ENCODE data around the gene TCF4.
A peak's percentile ranks its signal among the peaks of the same experiment; 100 is the strongest.

TCF4 gene

DNA sequence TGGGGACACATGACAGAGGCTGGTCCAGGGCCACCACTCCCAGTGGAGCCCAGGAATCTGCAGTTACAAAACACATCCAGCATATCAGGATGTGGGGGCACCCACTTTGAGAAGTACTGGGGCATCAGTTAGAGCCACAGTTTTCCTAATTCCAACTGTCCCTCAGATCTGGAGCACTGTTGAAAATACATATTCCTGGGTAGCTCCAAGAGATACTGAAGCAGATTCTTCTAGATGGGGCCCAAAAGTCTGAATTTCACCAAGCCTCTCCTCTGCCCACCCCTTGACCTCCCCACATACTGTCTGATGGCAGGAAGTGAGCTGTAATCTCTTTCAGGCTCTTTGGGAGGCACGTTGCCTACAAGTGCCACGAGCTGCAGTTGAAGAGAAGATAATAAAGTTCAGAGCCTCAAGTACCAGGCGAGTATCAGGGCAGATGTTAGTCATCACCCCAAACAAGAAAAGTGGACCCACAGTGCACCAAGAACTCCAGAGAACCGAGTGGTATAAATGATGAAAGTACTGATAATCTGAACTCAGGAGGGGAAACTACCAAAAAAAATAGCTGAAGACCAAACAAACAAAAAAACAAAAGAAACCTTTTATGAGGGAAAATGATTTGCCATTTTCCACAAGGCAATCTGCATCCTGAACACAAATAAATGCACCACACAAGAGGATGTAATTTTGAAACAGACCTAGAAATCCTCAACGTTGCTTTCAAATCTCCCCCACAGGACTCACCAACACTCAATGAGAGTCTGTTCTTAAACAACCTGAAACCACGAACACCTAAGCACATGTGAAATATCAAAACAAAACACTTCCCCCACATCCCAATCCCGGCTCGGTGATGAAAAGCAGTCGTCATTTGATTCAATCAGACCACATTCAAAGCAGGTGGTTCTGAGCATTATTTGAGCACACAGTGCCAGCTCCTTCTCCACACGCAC is 98.7 kb downstream of the TCF4 start:
- DNase-seq (ENCODE audit: insufficient read length, low spot score): no peak
- peak; percentile 91 for FAIRE-seq
- TF ChIP-seq POU2F2 (IDR thresholded peaks at IDR 0.05; ENCODE audit: low read depth, low read length) (peak; percentile 98), PAX5 (IDR thresholded peaks at IDR 0.05; ENCODE audit: insufficient read depth, low read length, severe bottlenecking) (no peak), TAF1 (IDR thresholded peaks at IDR 0.05; ENCODE audit: low read depth, low read length) (no peak), POLR2A (IDR thresholded peaks at IDR 0.05; ENCODE audit: low read depth, low read length) (peak; percentile 48; the same call in 1 of the 2 replicates), SPI1 (IDR thresholded peaks at IDR 0.05; ENCODE audit: low read depth, low read length) (peak; percentile 39; the same call in 1 of the 2 replicates)

DNA sequence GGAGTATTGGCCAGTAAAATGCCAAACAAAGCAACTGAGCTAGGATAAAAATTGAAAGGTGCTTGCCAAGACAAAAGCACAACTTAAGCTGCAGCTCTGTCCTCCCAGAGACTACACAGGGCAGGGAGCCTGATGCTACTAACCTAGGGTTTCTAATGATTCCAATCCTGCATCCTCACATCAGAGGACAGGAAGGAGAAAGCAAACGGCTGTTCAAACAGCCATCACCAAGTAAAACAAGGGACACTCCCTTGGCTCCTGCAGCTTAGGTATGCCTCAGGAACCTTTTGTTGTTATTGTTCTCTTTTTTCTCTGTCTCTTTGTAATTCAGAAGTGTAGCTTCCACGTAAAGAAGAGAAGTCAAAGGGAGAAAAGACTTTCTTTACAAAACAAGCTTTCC is 99.5 kb downstream of the TCF4 start:
- FAIRE-seq (no peak), DNase-seq (ENCODE audit: insufficient read length, low spot score) (no peak)
- TF ChIP-seq POU2F2 (IDR thresholded peaks at IDR 0.05; ENCODE audit: low read depth, low read length): no peak
- TF ChIP-seq POLR2AphosphoS5 (IDR thresholded peaks at IDR 0.05; ENCODE audit: low read depth, low read length): no peak
- no peak for TF ChIP-seq PAX5 (IDR thresholded peaks at IDR 0.05; ENCODE audit: insufficient read depth, low read length, severe bottlenecking)
- TF ChIP-seq SPI1 (IDR thresholded peaks at IDR 0.05; ENCODE audit: low read depth, low read length): no peak
- no peak for TF ChIP-seq POLR2A (IDR thresholded peaks at IDR 0.05; ENCODE audit: low read depth, low read length)
- TF ChIP-seq TAF1 (IDR thresholded peaks at IDR 0.05; ENCODE audit: low read depth, low read length): no peak

DNA sequence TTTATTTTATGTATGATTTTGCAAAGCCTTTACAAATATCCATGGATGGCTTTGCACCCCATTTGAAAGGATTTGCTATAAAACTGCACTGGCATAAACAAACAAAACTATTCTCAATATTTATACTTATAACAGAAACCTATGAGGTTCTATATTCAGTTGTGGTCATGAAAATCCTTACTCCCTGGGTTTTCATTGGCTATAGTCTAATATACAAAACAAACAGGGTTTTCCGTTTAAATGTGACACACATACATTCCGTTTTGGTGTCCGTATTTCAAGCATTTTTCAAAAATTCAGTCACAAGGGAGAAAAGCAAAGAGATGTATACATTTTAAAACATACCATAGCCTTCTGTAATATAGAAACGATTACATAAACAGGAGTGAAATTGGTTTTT is 100.0 kb downstream of the TCF4 start:
- no peak for DNase-seq (ENCODE audit: insufficient read length, low spot score)
- FAIRE-seq: no peak
- TF ChIP-seq TAF1 (IDR thresholded peaks at IDR 0.05; ENCODE audit: low read depth, low read length) (no peak), POLR2AphosphoS5 (IDR thresholded peaks at IDR 0.05; ENCODE audit: low read depth, low read length) (no peak), POLR2A (IDR thresholded peaks at IDR 0.05; ENCODE audit: low read depth, low read length) (no peak), POU2F2 (IDR thresholded peaks at IDR 0.05; ENCODE audit: low read depth, low read length) (no peak), PAX5 (IDR thresholded peaks at IDR 0.05; ENCODE audit: insufficient read depth, low read length, severe bottlenecking) (no peak), SPI1 (IDR thresholded peaks at IDR 0.05; ENCODE audit: low read depth, low read length) (no peak)

DNA sequence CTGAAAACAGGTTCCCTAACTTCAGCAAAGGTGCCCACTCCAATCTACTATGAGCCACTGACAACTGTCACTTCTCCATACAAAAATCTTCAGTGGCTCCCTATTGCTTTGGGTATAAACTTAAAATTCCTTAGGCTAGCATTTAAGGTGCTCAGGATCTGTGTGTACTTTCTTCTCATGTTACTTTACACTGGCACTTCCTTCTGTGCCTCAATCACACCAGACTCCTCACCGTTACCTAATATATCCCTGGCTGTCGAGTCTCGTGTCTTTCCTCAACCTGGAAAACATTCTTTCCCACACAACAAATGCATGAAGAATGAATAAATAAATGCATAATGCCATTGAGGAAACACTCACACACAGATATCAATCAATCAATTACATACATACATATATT is 101.1 kb downstream of the TCF4 start:
- FAIRE-seq: no peak

DNA sequence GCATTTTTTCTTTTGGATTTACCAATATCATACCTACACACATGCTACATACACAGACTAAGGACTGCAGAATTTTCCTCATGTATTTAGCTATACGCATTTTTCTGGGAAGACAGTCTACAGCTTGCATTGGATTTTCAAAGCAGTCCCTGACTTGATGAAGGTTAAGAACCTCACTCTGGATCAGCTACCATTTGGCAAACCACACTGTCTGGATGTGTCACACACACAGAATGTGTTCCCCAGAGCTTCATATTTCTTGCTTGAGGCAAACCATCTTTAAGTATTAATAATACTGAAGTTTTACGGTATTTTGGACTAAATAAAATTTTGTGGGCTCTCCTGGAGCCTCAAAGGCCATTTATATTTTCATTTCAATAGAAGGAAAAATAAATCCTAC is 102.3 kb downstream of the TCF4 start:
- DNase-seq (ENCODE audit: insufficient read length, low spot score) (no peak), FAIRE-seq (no peak)
- no peak for TF ChIP-seq SPI1 (IDR thresholded peaks at IDR 0.05; ENCODE audit: low read depth, low read length)
- TF ChIP-seq POLR2AphosphoS5 (IDR thresholded peaks at IDR 0.05; ENCODE audit: low read depth, low read length): no peak
- TF ChIP-seq TAF1 (IDR thresholded peaks at IDR 0.05; ENCODE audit: low read depth, low read length): no peak
- no peak for TF ChIP-seq PAX5 (IDR thresholded peaks at IDR 0.05; ENCODE audit: insufficient read depth, low read length, severe bottlenecking)
- TF ChIP-seq POLR2A (IDR thresholded peaks at IDR 0.05; ENCODE audit: low read depth, low read length): no peak
- TF ChIP-seq POU2F2 (IDR thresholded peaks at IDR 0.05; ENCODE audit: low read depth, low read length): no peak

More for the DNA sequence above, 101.1 kb downstream of the TCF4 start:
- no peak for DNase-seq (ENCODE audit: insufficient read length, low spot score)
- no peak for TF ChIP-seq POLR2AphosphoS5 (IDR thresholded peaks at IDR 0.05; ENCODE audit: low read depth, low read length)
- TF ChIP-seq TAF1 (IDR thresholded peaks at IDR 0.05; ENCODE audit: low read depth, low read length): no peak
- TF ChIP-seq POLR2A (IDR thresholded peaks at IDR 0.05; ENCODE audit: low read depth, low read length): no peak
- TF ChIP-seq POU2F2 (IDR thresholded peaks at IDR 0.05; ENCODE audit: low read depth, low read length): no peak
- TF ChIP-seq SPI1 (IDR thresholded peaks at IDR 0.05; ENCODE audit: low read depth, low read length): no peak
- TF ChIP-seq PAX5 (IDR thresholded peaks at IDR 0.05; ENCODE audit: insufficient read depth, low read length, severe bottlenecking): no peak

DNA sequence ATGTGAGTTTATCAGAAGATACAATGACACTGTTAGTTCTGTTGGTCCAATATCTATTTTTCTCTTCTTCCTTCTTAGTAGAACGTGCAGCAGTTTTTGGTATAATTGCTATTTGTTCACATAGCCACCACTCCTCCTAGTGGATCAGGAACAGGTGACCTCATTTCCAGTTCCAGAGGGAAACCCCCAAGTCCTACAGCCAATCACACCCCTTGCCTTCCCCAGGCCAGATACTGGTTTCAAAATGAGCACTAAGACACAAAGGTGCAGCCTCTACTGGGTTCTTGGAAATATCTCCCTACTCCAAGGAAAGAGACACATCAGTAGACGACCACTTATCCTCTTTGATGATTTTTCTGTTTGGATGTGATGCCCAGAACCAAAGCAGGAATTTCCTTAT is 103.2 kb downstream of the TCF4 start:
- DNase-seq (ENCODE audit: insufficient read length, low spot score) (no peak), FAIRE-seq (peak; percentile 58)
- TF ChIP-seq POU2F2 (IDR thresholded peaks at IDR 0.05; ENCODE audit: low read depth, low read length) (no peak), TAF1 (IDR thresholded peaks at IDR 0.05; ENCODE audit: low read depth, low read length) (no peak), POLR2A (IDR thresholded peaks at IDR 0.05; ENCODE audit: low read depth, low read length) (no peak), PAX5 (IDR thresholded peaks at IDR 0.05; ENCODE audit: insufficient read depth, low read length, severe bottlenecking) (no peak), POLR2AphosphoS5 (IDR thresholded peaks at IDR 0.05; ENCODE audit: low read depth, low read length) (no peak), SPI1 (IDR thresholded peaks at IDR 0.05; ENCODE audit: low read depth, low read length) (no peak)

DNA sequence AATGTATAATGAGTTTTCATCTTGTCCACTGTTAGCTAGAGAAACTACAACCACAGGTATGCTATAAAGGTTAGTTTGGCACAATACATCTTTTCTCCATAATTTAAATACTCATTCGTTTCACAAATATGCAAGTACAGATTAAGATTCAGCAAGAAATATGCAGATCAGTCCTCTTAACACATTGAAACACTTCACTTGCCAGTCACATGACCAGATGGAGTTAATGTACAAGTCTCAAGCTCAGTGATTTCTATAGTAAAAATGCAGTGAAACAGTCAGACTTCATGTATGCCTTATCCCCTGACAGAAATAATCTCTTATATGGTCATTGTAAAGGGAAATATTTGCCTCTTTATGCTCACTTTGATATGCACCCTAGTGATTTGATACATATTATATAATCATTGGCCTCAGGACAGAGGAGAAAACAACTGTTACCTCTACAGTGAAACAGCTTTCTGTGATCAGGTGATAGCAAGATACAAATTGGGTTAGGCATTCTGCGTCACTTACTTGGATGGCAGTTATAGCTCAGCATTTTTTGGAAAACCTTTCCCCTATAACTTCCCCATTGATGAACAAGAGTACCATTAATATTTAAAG is 104.6 kb downstream of the TCF4 start:
- DNase-seq (ENCODE audit: insufficient read length, low spot score) (no peak), FAIRE-seq (no peak)
- TF ChIP-seq SPI1 (IDR thresholded peaks at IDR 0.05; ENCODE audit: low read depth, low read length) (no peak), POLR2AphosphoS5 (IDR thresholded peaks at IDR 0.05; ENCODE audit: low read depth, low read length) (no peak), POLR2A (IDR thresholded peaks at IDR 0.05; ENCODE audit: low read depth, low read length) (no peak), POU2F2 (IDR thresholded peaks at IDR 0.05; ENCODE audit: low read depth, low read length) (no peak), PAX5 (IDR thresholded peaks at IDR 0.05; ENCODE audit: insufficient read depth, low read length, severe bottlenecking) (no peak), TAF1 (IDR thresholded peaks at IDR 0.05; ENCODE audit: low read depth, low read length) (no peak)

DNA sequence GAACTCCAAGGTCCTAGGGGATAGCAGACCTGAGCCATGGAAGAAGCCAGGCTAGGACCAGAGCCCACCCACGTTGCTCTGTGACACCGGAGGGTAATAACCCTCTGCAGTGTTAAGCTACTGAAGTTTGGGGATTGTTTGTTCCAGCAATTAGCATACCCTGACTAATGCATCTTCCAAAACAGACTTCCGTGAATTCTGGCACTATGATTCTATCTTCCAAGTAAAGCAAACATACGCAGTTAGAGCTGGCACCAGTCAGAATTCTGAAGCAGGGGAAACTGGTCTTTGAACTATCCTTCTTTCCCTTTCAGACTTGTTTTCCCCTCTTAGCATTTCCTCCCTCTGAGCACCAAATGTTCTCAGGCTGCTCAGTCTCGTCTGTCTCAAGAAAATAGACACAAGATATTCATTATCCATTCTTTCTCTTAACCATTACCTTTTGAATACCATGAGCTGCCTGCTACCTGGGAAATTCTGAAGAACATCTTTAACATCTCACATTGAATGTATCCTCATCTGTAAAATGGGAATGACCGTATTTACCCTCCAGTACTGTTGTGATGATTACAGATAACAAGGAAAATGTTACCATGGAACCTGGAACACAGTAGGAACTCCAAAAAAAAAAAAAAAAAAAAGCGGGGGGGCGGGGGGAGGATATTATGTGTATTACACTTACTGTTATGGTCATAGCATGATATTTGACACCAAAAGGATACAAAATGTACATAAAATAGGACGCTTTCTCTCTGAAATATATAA is 108.2 kb downstream of the TCF4 start:
- FAIRE-seq (no peak), DNase-seq (ENCODE audit: insufficient read length, low spot score) (no peak)
- TF ChIP-seq POU2F2 (IDR thresholded peaks at IDR 0.05; ENCODE audit: low read depth, low read length) (no peak), POLR2AphosphoS5 (IDR thresholded peaks at IDR 0.05; ENCODE audit: low read depth, low read length) (no peak), PAX5 (IDR thresholded peaks at IDR 0.05; ENCODE audit: insufficient read depth, low read length, severe bottlenecking) (no peak), POLR2A (IDR thresholded peaks at IDR 0.05; ENCODE audit: low read depth, low read length) (no peak), TAF1 (IDR thresholded peaks at IDR 0.05; ENCODE audit: low read depth, low read length) (no peak), SPI1 (IDR thresholded peaks at IDR 0.05; ENCODE audit: low read depth, low read length) (no peak)
